Cardiac fibroblast (primary cell): ENCODE measurements around the gene FAM110C.
"Not testable (repeated sequence)": the region's sequence is repeated elsewhere in the genome, so short reads cannot be mapped to it uniquely, and the experiment has no call there.

Experiments
- DNase-seq, 2 donors: peaks; one replicate each; pipeline versions ENCODE4 v3.0.0 to v3.0.0-alpha.2; 2010; ENCODE audit warnings: low read depth in 2 of 2
- H3K4me3 ChIP-seq, 2 donors: replicated peaks in 1 of 2; 1 replicate in 1 of 2; 2 replicates in 1 of 2; pipeline ENCODE4 v1.5.1; 2011; ENCODE audit warnings: low read depth in 2 of 2, low read length in 2 of 2, mild to moderate bottlenecking in 2 of 2, moderate library complexity in 1 of 2
- CTCF ChIP-seq: IDR thresholded peaks from one replicate; pipeline ENCODE4 v1.5.1; 2011; ENCODE audit warnings: low read depth, mild to moderate bottlenecking, low read length, inconsistent platforms

Gene FAM110C

GRCh38 chr2:23283-23682 is 23.0 kb downstream of the FAM110C start:
- no peak overlapping the region for H3K4me3 ChIP-seq
- no peak for DNase-seq
- no peak for TF ChIP-seq CTCF

- not testable (repeated sequence) for DNase-seq, H3K4me3 ChIP-seq
Measured at GRCh38 chr2:22244-22643, 24.1 kb downstream of the FAM110C start.

GRCh38 chr2:20259-20658 is 26.0 kb downstream of the FAM110C start:
- DNase-seq, H3K4me3 ChIP-seq: not testable (repeated sequence)

- TF ChIP-seq CTCF: no peak
- no peak for DNase-seq
- no peak overlapping the region for H3K4me3 ChIP-seq
Measured at GRCh38 chr2:19505-19904, 26.8 kb downstream of the FAM110C start.

- no peak overlapping the region for H3K4me3 ChIP-seq
- DNase-seq: peak; percentile 4 to 10
- TF ChIP-seq CTCF: peak; percentile 54
Measured at GRCh38 chr2:18402-19271, 27.7 kb downstream of the FAM110C start.

GRCh38 chr2:15916-16315 is 30.4 kb downstream of the FAM110C start:
- peak in 1 of 2 donors; percentile 8 for DNase-seq
- H3K4me3 ChIP-seq: not testable (repeated sequence)

GRCh38 chr2:11248-11941 is 34.9 kb downstream of the FAM110C start:
- peak; percentile 75 for TF ChIP-seq CTCF
- no peak overlapping the region for H3K4me3 ChIP-seq
- DNase-seq: peak; percentile 13 to 63

- TF ChIP-seq CTCF: no peak
Measured at GRCh38 chr2:10222-10875, 36.0 kb downstream of the FAM110C start.

More at GRCh38 chr2:10222-10875, 36.0 kb downstream of the FAM110C start:
- peak in 1 of 2 donors; percentile 4 for DNase-seq
- H3K4me3 ChIP-seq: no peak overlapping the region
